GM15510 (cell line): Measurements from ENCODE around the gene PDE4D.

Experiments used
- POLR2A ChIP-seq: IDR thresholded peaks from 3 replicates; pipeline ENCODE4 v1.6.1; 2011; ENCODE audit warnings: borderline replicate concordance; ENCODE audit not compliant: insufficient read length; ENCODE audit errors: extremely low read depth

Gene PDE4D

GRCh38 chr5:59123595-59124561, 769.6 kb downstream of the PDE4D start:
- no peak for TF ChIP-seq POLR2A

- no peak for TF ChIP-seq POLR2A
Measured at GRCh38 chr5:59119480-59119879, 774.0 kb downstream of the PDE4D start.

GRCh38 chr5:59117320-59117719, 776.2 kb downstream of the PDE4D start:
- no peak for TF ChIP-seq POLR2A

GRCh38 chr5:59116231-59116865, 777.2 kb downstream of the PDE4D start:
- TF ChIP-seq POLR2A: no peak

GRCh38 chr5:59115345-59115744, 778.2 kb downstream of the PDE4D start:
- no peak for TF ChIP-seq POLR2A

GRCh38 chr5:59109383-59109782, 784.1 kb downstream of the PDE4D start:
- no peak for TF ChIP-seq POLR2A

GRCh38 chr5:59107692-59108091, 785.8 kb downstream of the PDE4D start:
- no peak for TF ChIP-seq POLR2A

- TF ChIP-seq POLR2A: no peak
Measured at GRCh38 chr5:59104400-59105127, 789.0 kb downstream of the PDE4D start.

GRCh38 chr5:59103303-59103702, 790.2 kb downstream of the PDE4D start:
- TF ChIP-seq POLR2A: no peak

- no peak for TF ChIP-seq POLR2A
Measured at GRCh38 chr5:59102437-59102836, 791.1 kb downstream of the PDE4D start.

GRCh38 chr5:59100875-59101274, 792.7 kb downstream of the PDE4D start:
- no peak for TF ChIP-seq POLR2A

- TF ChIP-seq POLR2A: no peak
Measured at GRCh38 chr5:59099995-59100345, 793.6 kb downstream of the PDE4D start.

GRCh38 chr5:59099270-59099994, 794.1 kb downstream of the PDE4D start:
- no peak for TF ChIP-seq POLR2A

GRCh38 chr5:59098743-59099142, 794.8 kb downstream of the PDE4D start:
- TF ChIP-seq POLR2A: no peak
